ENCODE results near the gene RPGRIP1. TPM values are rescaled to one million over a fixed set of nuclear protein-coding genes. Genes with fewer than 3 reads are reported as not detected.

RPGRIP1 gene
- not detected for total RNA-seq (ENCODE audit: unreplicated experiment)
- long read RNA-seq: 0 reads

DNA sequence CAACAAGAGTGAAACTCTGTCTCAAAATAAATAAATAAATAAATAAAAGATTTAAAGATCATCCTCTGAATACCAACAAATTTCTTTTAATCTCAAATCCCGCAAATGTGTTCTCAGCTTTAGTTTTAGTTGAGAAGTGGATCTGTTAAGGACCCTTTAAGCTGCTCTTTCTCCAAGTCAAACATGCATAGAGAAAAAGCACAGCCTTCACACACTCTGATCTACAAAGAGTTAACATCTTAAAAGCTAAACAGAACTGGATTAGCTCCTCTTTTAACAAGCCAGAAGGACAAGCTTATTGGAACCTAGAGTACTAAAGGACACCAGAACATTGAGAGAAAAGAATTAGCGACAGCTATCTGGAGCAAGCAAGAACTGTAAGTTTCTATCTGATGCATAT is at the start of gene RPGRIP1:
Gene RPGRIP1, plus strand, starts transcription at position 301 of the 400 bp plus-strand sequence. CDS start 7,894 bp downstream, outside the sequence.
- peaks cover 3% of the 10 kb centered on the region for H3K4me1 Mint-ChIP-seq (ENCODE audit: low read depth, unreplicated experiment)
- H3K36me3 Mint-ChIP-seq (ENCODE audit: unreplicated experiment): no peaks in the 10 kb centered on the region
- no peak within 1 kb of the TSS for H3K27ac Mint-ChIP-seq (ENCODE audit: unreplicated experiment)
- TF ChIP-seq, protein P1, sequence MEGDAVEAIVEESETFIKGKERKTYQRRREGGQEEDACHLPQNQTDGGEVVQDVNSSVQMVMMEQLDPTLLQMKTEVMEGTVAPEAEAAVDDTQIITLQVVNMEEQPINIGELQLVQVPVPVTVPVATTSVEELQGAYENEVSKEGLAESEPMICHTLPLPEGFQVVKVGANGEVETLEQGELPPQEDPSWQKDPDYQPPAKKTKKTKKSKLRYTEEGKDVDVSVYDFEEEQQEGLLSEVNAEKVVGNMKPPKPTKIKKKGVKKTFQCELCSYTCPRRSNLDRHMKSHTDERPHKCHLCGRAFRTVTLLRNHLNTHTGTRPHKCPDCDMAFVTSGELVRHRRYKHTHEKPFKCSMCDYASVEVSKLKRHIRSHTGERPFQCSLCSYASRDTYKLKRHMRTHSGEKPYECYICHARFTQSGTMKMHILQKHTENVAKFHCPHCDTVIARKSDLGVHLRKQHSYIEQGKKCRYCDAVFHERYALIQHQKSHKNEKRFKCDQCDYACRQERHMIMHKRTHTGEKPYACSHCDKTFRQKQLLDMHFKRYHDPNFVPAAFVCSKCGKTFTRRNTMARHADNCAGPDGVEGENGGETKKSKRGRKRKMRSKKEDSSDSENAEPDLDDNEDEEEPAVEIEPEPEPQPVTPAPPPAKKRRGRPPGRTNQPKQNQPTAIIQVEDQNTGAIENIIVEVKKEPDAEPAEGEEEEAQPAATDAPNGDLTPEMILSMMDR (IDR thresholded peaks at IDR 0.05; ENCODE audit: partially characterized antibody, unreplicated experiment): no peak
- no peaks in the 10 kb centered on the region for H3K9me3 Mint-ChIP-seq (ENCODE audit: unreplicated experiment)
- DNase-seq: no peak
- H3K4me3 Mint-ChIP-seq (ENCODE audit: unreplicated experiment): no peak within 1 kb of the TSS
- no peaks in the 10 kb centered on the region for H3K27me3 Mint-ChIP-seq (ENCODE audit: unreplicated experiment)

DNA sequence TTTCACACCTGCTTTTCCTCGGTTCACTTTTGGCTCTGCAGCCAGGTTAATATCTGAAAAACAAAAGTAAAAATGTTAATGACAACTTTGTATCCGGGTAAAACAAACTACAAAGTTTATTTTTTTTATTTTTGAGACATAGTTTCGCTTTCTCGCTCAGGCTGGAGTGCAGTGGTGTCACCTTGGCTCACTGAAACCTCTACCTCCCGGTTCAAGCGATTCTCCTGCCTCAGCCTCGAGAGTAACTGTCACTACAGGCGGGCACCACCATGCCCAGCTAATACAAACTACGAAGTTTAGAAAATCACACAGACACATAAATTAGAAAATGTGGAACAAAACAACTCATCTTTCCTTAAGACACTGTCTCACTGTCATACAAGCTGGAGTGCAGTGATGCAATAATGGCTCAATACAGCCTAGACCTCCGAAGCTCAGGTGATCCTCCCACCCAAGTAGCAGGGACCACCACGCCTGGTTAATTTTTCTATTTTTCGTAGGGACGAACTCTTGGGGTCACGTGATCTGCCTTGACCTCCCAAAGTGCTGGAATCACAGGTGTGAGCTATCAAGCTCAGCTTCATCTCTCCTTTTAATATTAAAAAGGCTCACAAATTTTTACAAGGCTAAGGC is 48.7 kb upstream of the RPGRIP1 start:
- no peaks in the 10 kb centered on the region for H3K36me3 Mint-ChIP-seq (ENCODE audit: unreplicated experiment)
- H3K9me3 Mint-ChIP-seq (ENCODE audit: unreplicated experiment): peaks cover 2% of the 10 kb centered on the region
- DNase-seq: no peak
- H3K4me3 Mint-ChIP-seq (ENCODE audit: unreplicated experiment): no peak overlapping the region
- H3K4me1 Mint-ChIP-seq (ENCODE audit: low read depth, unreplicated experiment): peaks cover 27% of the 10 kb centered on the region
- peak overlapping the region; percentile 79 for H3K27ac Mint-ChIP-seq (ENCODE audit: unreplicated experiment)
- TF ChIP-seq, protein P1 (IDR thresholded peaks at IDR 0.05; ENCODE audit: partially characterized antibody, unreplicated experiment): no peak
- peaks cover 4% of the 10 kb centered on the region for H3K27me3 Mint-ChIP-seq (ENCODE audit: unreplicated experiment)

- Mint-ChIP-seq H3K36me3 (ENCODE audit: unreplicated experiment) (no peaks in the 10 kb centered on the region), H3K27me3 (ENCODE audit: unreplicated experiment) (peaks cover 3% of the 10 kb centered on the region), H3K4me1 (ENCODE audit: low read depth, unreplicated experiment) (peaks cover 22% of the 10 kb centered on the region), H3K4me3 (ENCODE audit: unreplicated experiment) (no peak overlapping the region), H3K9me3 (ENCODE audit: unreplicated experiment) (peaks cover 2% of the 10 kb centered on the region), H3K27ac (ENCODE audit: unreplicated experiment) (peak overlapping the region; percentile 35)
- TF ChIP-seq, protein P1 (IDR thresholded peaks at IDR 0.05; ENCODE audit: partially characterized antibody, unreplicated experiment): no peak
- DNase-seq: peak; percentile 37
Measured at GRCh38 chr14:21233457-21234076, 46.3 kb upstream of the RPGRIP1 start.

DNA sequence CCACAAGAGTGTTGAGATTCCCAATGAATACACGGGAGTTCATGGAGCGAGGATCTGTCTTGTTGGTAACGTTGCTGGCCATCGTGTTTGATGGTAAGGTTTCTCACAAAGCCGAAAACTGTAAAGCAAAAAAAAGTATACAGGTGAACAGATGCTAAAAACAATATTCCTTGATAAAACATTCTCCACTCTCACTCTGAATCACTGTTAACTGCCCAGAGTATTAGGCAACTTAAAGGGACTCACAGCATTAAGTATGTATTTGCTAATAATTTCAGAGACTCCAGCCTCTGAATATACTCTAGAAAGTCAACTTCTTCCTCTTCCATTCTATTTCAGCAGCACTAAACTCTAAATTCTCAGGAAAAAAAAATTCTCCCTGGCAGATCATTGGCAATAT is 45.8 kb upstream of the RPGRIP1 start:
- TF ChIP-seq, protein P1 (IDR thresholded peaks at IDR 0.05; ENCODE audit: partially characterized antibody, unreplicated experiment): no peak
- Mint-ChIP-seq H3K36me3 (ENCODE audit: unreplicated experiment) (no peaks in the 10 kb centered on the region), H3K4me1 (ENCODE audit: low read depth, unreplicated experiment) (peaks cover 22% of the 10 kb centered on the region), H3K4me3 (ENCODE audit: unreplicated experiment) (no peak overlapping the region), H3K9me3 (ENCODE audit: unreplicated experiment) (peaks cover 2% of the 10 kb centered on the region), H3K27ac (ENCODE audit: unreplicated experiment) (no peak overlapping the region), H3K27me3 (ENCODE audit: unreplicated experiment) (peaks cover 5% of the 10 kb centered on the region)
- DNase-seq: no peak

Data from glutamatergic neuron (in vitro differentiated cells).